ENCODE data around the gene RAB31.

DNA sequence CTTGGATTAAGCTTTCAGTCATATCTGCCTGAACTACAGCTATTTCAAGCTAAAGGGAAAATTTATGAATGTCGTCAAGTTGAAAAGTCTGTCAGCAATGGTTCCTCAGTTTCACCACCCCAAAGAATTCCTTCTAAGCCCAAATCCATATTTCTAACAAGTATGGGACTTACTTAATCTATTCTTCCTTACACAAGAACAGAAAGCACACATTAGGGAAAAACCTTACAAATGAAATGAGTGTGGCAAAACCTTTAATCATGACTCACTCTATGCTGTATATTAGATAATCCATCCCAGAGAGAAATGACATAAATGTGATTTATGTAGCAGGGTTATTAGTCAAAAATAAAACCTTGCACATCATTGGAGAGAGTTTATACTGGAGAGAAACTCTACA, 78.9 kb downstream of the RAB31 start:
- no peak for TF ChIP-seq CTCF (IDR thresholded peaks at IDR 0.05)
- no peak for TF ChIP-seq POLR2A (IDR thresholded peaks at IDR 0.05)
- no peak for TF ChIP-seq POLR2AphosphoS5 (IDR thresholded peaks at IDR 0.05)
